Loucy (cell line): Measurements from ENCODE around the gene OFD1.

Source experiments
- EZH2phosphoT487 ChIP-seq: fragments of 200-600 bp; IDR thresholded peaks from 2 replicates; pipeline ENCODE4 v1.6.1; 2018; ENCODE audit warnings: antibody characterized with exemption, mild to moderate bottlenecking, moderate library complexity, borderline replicate concordance
- TF ChIP-seq, protein P1 (sequence below): fragments of 200-600 bp; sonication (generic); conservative IDR thresholded peaks from 2 replicates; pipeline ENCODE4 v1.5.1; 2014; ENCODE audit warnings: mild to moderate bottlenecking, antibody characterized with exemption, low read length

DNA sequence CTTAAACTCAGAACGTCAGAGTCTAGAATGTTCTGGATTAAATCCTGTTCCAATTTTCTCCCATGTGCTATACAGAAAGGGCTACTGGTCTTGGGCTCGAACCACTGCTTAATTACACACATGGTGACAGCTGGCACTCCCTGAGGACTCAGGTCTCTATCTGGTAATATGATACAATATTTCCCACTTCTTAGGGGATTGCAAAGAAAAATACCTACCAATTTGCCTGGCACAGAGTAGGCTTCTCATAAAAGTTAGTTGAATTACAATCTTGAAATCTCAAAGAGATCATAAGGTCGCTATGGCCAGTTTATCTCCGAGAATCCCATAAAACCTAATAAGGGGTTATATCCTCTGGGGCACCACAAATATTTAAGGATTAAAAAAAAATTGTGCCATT, 73.7 kb downstream of the OFD1 start:
- TF ChIP-seq, protein P1, sequence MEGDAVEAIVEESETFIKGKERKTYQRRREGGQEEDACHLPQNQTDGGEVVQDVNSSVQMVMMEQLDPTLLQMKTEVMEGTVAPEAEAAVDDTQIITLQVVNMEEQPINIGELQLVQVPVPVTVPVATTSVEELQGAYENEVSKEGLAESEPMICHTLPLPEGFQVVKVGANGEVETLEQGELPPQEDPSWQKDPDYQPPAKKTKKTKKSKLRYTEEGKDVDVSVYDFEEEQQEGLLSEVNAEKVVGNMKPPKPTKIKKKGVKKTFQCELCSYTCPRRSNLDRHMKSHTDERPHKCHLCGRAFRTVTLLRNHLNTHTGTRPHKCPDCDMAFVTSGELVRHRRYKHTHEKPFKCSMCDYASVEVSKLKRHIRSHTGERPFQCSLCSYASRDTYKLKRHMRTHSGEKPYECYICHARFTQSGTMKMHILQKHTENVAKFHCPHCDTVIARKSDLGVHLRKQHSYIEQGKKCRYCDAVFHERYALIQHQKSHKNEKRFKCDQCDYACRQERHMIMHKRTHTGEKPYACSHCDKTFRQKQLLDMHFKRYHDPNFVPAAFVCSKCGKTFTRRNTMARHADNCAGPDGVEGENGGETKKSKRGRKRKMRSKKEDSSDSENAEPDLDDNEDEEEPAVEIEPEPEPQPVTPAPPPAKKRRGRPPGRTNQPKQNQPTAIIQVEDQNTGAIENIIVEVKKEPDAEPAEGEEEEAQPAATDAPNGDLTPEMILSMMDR = no peak
- no peak for TF ChIP-seq EZH2phosphoT487
